Measurements from ENCODE around the gene BCL6B.

The BCL6B gene

GRCh38 chr17:7011415-7011814, 11.4 kb upstream of the BCL6B start:
- Histone ChIP-seq H3K36me3 (ENCODE audit: control insufficient read depth in 2 of 2, insufficient read depth in 2 of 2, low read length in 2 of 2) (peaks cover 3 to 5% of the 10 kb centered on the region in 2 donors), H3K27me3 (ENCODE audit: control insufficient read depth in 1 of 2, insufficient read depth in 2 of 2, low read length in 2 of 2) (no peaks in the 10 kb centered on the region), H3K27ac (ENCODE audit: low read length) (no peak overlapping the region), H3K9ac (ENCODE audit: low read length in 2 of 2) (peak overlapping the region; percentile 89 to 93), H3K4me1 (ENCODE audit: control insufficient read depth, insufficient read depth, low read length) (peaks cover 43% of the 10 kb centered on the region), H3K4me3 (ENCODE audit: low read length in 2 of 2) (peak overlapping the region; percentile 82 to 98), H3K9me3 (ENCODE audit: control insufficient read depth in 2 of 2, low read length in 2 of 2) (no peaks in the 10 kb centered on the region)

- Histone ChIP-seq H3K9ac (ENCODE audit: low read length in 2 of 2) (peak overlapping the region; percentile 89 to 93), H3K9me3 (ENCODE audit: control insufficient read depth in 2 of 2, low read length in 2 of 2) (no peaks in the 10 kb centered on the region), H3K4me3 (ENCODE audit: low read length in 2 of 2) (peak overlapping the region; percentile 82 to 98), H3K36me3 (ENCODE audit: control insufficient read depth in 2 of 2, insufficient read depth in 2 of 2, low read length in 2 of 2) (peaks cover 6 to 8% of the 10 kb centered on the region in 2 donors), H3K27ac (ENCODE audit: low read length) (peak overlapping the region; percentile 94), H3K4me1 (ENCODE audit: control insufficient read depth, insufficient read depth, low read length) (peaks cover 48% of the 10 kb centered on the region), H3K27me3 (ENCODE audit: control insufficient read depth in 1 of 2, insufficient read depth in 2 of 2, low read length in 2 of 2) (no peaks in the 10 kb centered on the region)
Observed at GRCh38 chr17:7011942-7012254, 11.0 kb upstream of the BCL6B start.

- peak overlapping the region; percentile 89 to 93 for H3K9ac ChIP-seq (ENCODE audit: low read length in 2 of 2)
- H3K4me1 ChIP-seq (ENCODE audit: control insufficient read depth, insufficient read depth, low read length): peaks cover 71% of the 10 kb centered on the region
- H3K27me3 ChIP-seq (ENCODE audit: control insufficient read depth in 1 of 2, insufficient read depth in 2 of 2, low read length in 2 of 2): no peaks in the 10 kb centered on the region
- H3K4me3 ChIP-seq (ENCODE audit: low read length in 2 of 2): peak overlapping the region; percentile 82 to 98
- peak overlapping the region; percentile 94 for H3K27ac ChIP-seq (ENCODE audit: low read length)
- H3K36me3 ChIP-seq (ENCODE audit: control insufficient read depth in 2 of 2, insufficient read depth in 2 of 2, low read length in 2 of 2): peaks cover 8 to 11% of the 10 kb centered on the region in 2 donors
- H3K9me3 ChIP-seq (ENCODE audit: control insufficient read depth in 2 of 2, low read length in 2 of 2): no peaks in the 10 kb centered on the region
Observed at GRCh38 chr17:7014261-7014994, 8.4 kb upstream of the BCL6B start.

- H3K9me3 ChIP-seq (ENCODE audit: control insufficient read depth in 2 of 2, low read length in 2 of 2): no peaks in the 10 kb centered on the region
- H3K4me1 ChIP-seq (ENCODE audit: control insufficient read depth, insufficient read depth, low read length): peaks cover 69% of the 10 kb centered on the region
- H3K27me3 ChIP-seq (ENCODE audit: control insufficient read depth in 1 of 2, insufficient read depth in 2 of 2, low read length in 2 of 2): no peaks in the 10 kb centered on the region
- H3K27ac ChIP-seq (ENCODE audit: low read length): peak overlapping the region; percentile 94
- peak overlapping the region; percentile 87 to 88 for H3K9ac ChIP-seq (ENCODE audit: low read length in 2 of 2)
- H3K36me3 ChIP-seq (ENCODE audit: control insufficient read depth in 2 of 2, insufficient read depth in 2 of 2, low read length in 2 of 2): peaks cover 2 to 9% of the 10 kb centered on the region in 2 donors
- H3K4me3 ChIP-seq (ENCODE audit: low read length in 2 of 2): peak overlapping the region; percentile 82 to 96
Observed at GRCh38 chr17:7014995-7015958, 7.6 kb upstream of the BCL6B start.

- H3K4me1 ChIP-seq (ENCODE audit: control insufficient read depth, insufficient read depth, low read length): peaks cover 61% of the 10 kb centered on the region
- peaks cover 0 to 4% of the 10 kb centered on the region in 2 donors for H3K27me3 ChIP-seq (ENCODE audit: control insufficient read depth in 1 of 2, insufficient read depth in 2 of 2, low read length in 2 of 2)
- no peaks in the 10 kb centered on the region for H3K9me3 ChIP-seq (ENCODE audit: control insufficient read depth in 2 of 2, low read length in 2 of 2)
- H3K4me3 ChIP-seq (ENCODE audit: low read length in 2 of 2): no peak overlapping the region
- peak overlapping the region; percentile 94 for H3K27ac ChIP-seq (ENCODE audit: low read length)
- peak overlapping the region in 1 of 2 donors; percentile 30 for H3K9ac ChIP-seq (ENCODE audit: low read length in 2 of 2)
- peaks cover 2 to 9% of the 10 kb centered on the region in 2 donors for H3K36me3 ChIP-seq (ENCODE audit: control insufficient read depth in 2 of 2, insufficient read depth in 2 of 2, low read length in 2 of 2)
Observed at GRCh38 chr17:7016418-7016817, 6.4 kb upstream of the BCL6B start.

GRCh38 chr17:7016886-7017826, 5.7 kb upstream of the BCL6B start:
- Histone ChIP-seq H3K27ac (ENCODE audit: low read length) (peak overlapping the region; percentile 94), H3K4me3 (ENCODE audit: low read length in 2 of 2) (peak overlapping the region in 1 of 2 donors; percentile 93), H3K27me3 (ENCODE audit: control insufficient read depth in 1 of 2, insufficient read depth in 2 of 2, low read length in 2 of 2) (peaks cover 4 to 6% of the 10 kb centered on the region in 2 donors), H3K9ac (ENCODE audit: low read length in 2 of 2) (peak overlapping the region; percentile 94 to 97), H3K9me3 (ENCODE audit: control insufficient read depth in 2 of 2, low read length in 2 of 2) (no peaks in the 10 kb centered on the region), H3K36me3 (ENCODE audit: control insufficient read depth in 2 of 2, insufficient read depth in 2 of 2, low read length in 2 of 2) (peaks cover 2 to 9% of the 10 kb centered on the region in 2 donors), H3K4me1 (ENCODE audit: control insufficient read depth, insufficient read depth, low read length) (peaks cover 65% of the 10 kb centered on the region)

GRCh38 chr17:7017827-7018200, 5.0 kb upstream of the BCL6B start:
- peak overlapping the region; percentile 94 for H3K27ac ChIP-seq (ENCODE audit: low read length)
- H3K36me3 ChIP-seq (ENCODE audit: control insufficient read depth in 2 of 2, insufficient read depth in 2 of 2, low read length in 2 of 2): peaks cover 2 to 9% of the 10 kb centered on the region in 2 donors
- H3K9me3 ChIP-seq (ENCODE audit: control insufficient read depth in 2 of 2, low read length in 2 of 2): no peaks in the 10 kb centered on the region
- peaks cover 11 to 12% of the 10 kb centered on the region in 2 donors for H3K27me3 ChIP-seq (ENCODE audit: control insufficient read depth in 1 of 2, insufficient read depth in 2 of 2, low read length in 2 of 2)
- peaks cover 71% of the 10 kb centered on the region for H3K4me1 ChIP-seq (ENCODE audit: control insufficient read depth, insufficient read depth, low read length)
- peak overlapping the region; percentile 93 to 99 for H3K4me3 ChIP-seq (ENCODE audit: low read length in 2 of 2)
- peak overlapping the region; percentile 94 to 97 for H3K9ac ChIP-seq (ENCODE audit: low read length in 2 of 2)

- Histone ChIP-seq H3K4me1 (ENCODE audit: control insufficient read depth, insufficient read depth, low read length) (peaks cover 69% of the 10 kb centered on the region), H3K4me3 (ENCODE audit: low read length in 2 of 2) (peak overlapping the region; percentile 93 to 99), H3K36me3 (ENCODE audit: control insufficient read depth in 2 of 2, insufficient read depth in 2 of 2, low read length in 2 of 2) (peaks cover 2 to 9% of the 10 kb centered on the region in 2 donors), H3K9ac (ENCODE audit: low read length in 2 of 2) (peak overlapping the region; percentile 94 to 97), H3K27ac (ENCODE audit: low read length) (peak overlapping the region; percentile 94), H3K27me3 (ENCODE audit: control insufficient read depth in 1 of 2, insufficient read depth in 2 of 2, low read length in 2 of 2) (peaks cover 15 to 17% of the 10 kb centered on the region in 2 donors), H3K9me3 (ENCODE audit: control insufficient read depth in 2 of 2, low read length in 2 of 2) (no peaks in the 10 kb centered on the region)
Observed at GRCh38 chr17:7018331-7018964, 4.4 kb upstream of the BCL6B start.

GRCh38 chr17:7019367-7019766, 3.5 kb upstream of the BCL6B start:
- Histone ChIP-seq H3K4me1 (ENCODE audit: control insufficient read depth, insufficient read depth, low read length) (peaks cover 63% of the 10 kb centered on the region), H3K27me3 (ENCODE audit: control insufficient read depth in 1 of 2, insufficient read depth in 2 of 2, low read length in 2 of 2) (peaks cover 16 to 24% of the 10 kb centered on the region in 2 donors), H3K9me3 (ENCODE audit: control insufficient read depth in 2 of 2, low read length in 2 of 2) (no peaks in the 10 kb centered on the region), H3K9ac (ENCODE audit: low read length in 2 of 2) (peak overlapping the region; percentile 94 to 97), H3K36me3 (ENCODE audit: control insufficient read depth in 2 of 2, insufficient read depth in 2 of 2, low read length in 2 of 2) (peaks cover 2 to 9% of the 10 kb centered on the region in 2 donors), H3K4me3 (ENCODE audit: low read length in 2 of 2) (peak overlapping the region; percentile 93 to 99), H3K27ac (ENCODE audit: low read length) (peak overlapping the region; percentile 94)

All from stomach smooth muscle (tissue), 2 donors.